C4-2B (cell line): ENCODE results near the gene SSBP4.

Source experiments
- H3K27ac ChIP-seq: fragments of 450-650 bp; 2 replicates; pipeline ENCODE4 v1.5.1; 2017
- CTCF ChIP-seq: fragments of 450-650 bp; conservative IDR thresholded peaks from 2 replicates; pipeline ENCODE4 v1.5.1; 2017; ENCODE audit warnings: mild to moderate bottlenecking
- ZFX ChIP-seq: fragments of 450-650 bp; IDR thresholded peaks from 2 replicates; pipeline ENCODE4 v1.6.1; 2017

The SSBP4 gene

GRCh38 chr19:18441804-18442788 lies 22.9 kb downstream of the SSBP4 start:
- no peak for TF ChIP-seq ZFX
- TF ChIP-seq CTCF, result no peak
- H3K27ac ChIP-seq, result no peak overlapping the region

GRCh38 chr19:18442941-18443340 lies 23.7 kb downstream of the SSBP4 start:
- no peak overlapping the region for H3K27ac ChIP-seq
- no peak for TF ChIP-seq CTCF
- no peak for TF ChIP-seq ZFX

GRCh38 chr19:18443406-18443805 lies 24.2 kb downstream of the SSBP4 start:
- TF ChIP-seq ZFX, result no peak
- no peak for TF ChIP-seq CTCF
- H3K27ac ChIP-seq, result no peak overlapping the region

- H3K27ac ChIP-seq, result no peak overlapping the region
- TF ChIP-seq CTCF, result no peak
- no peak for TF ChIP-seq ZFX
These were observed 24.6 kb downstream of the SSBP4 start for GRCh38 chr19:18443831-18444230.

- TF ChIP-seq ZFX (no peak), CTCF (no peak)
- H3K27ac ChIP-seq, result no peak overlapping the region
These were observed 25.3 kb downstream of the SSBP4 start for GRCh38 chr19:18444513-18444912.

GRCh38 chr19:18445262-18445948 lies 26.2 kb downstream of the SSBP4 start:
- TF ChIP-seq ZFX (no peak), CTCF (no peak)
- peak overlapping the region; percentile 70 for H3K27ac ChIP-seq
